ENCODE data around the gene SLC5A10.

DNA sequence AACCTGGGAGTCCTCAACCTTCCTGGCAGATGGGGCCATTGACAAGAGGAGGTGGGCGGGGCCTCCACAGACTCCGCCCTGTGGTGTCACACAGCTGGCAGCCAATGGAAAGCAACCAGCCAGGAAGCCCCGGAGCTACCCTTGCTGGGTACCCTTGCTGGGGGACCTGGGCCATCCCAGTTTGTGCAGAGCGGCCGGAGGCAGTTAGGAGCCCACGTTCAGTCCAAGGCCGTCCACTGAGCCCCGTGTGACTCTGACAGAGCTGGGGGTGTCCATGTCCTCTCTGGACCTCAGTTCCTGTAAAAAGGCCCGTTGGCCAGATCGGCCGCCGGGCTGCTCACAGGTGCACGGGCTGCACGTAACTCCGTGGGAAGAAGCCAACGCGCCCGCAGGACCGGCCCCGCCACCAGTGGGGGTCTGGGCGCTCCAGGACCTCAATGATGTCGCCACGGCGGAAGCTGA, 69.7 kb downstream of the SLC5A10 start:
- TF ChIP-seq CTCF (IDR thresholded peaks at IDR 0.05; ENCODE audit: insufficient read depth, low read length) (no peak), POLR2AphosphoS5 (IDR thresholded peaks at IDR 0.05; ENCODE audit: low read depth) (no peak), GABPA (IDR thresholded peaks at IDR 0.05; ENCODE audit: low read depth) (no peak), SPI1 (IDR thresholded peaks at IDR 0.05; ENCODE audit: borderline replicate concordance, low read depth) (no peak)
- TF ChIP-seq, protein P1, sequence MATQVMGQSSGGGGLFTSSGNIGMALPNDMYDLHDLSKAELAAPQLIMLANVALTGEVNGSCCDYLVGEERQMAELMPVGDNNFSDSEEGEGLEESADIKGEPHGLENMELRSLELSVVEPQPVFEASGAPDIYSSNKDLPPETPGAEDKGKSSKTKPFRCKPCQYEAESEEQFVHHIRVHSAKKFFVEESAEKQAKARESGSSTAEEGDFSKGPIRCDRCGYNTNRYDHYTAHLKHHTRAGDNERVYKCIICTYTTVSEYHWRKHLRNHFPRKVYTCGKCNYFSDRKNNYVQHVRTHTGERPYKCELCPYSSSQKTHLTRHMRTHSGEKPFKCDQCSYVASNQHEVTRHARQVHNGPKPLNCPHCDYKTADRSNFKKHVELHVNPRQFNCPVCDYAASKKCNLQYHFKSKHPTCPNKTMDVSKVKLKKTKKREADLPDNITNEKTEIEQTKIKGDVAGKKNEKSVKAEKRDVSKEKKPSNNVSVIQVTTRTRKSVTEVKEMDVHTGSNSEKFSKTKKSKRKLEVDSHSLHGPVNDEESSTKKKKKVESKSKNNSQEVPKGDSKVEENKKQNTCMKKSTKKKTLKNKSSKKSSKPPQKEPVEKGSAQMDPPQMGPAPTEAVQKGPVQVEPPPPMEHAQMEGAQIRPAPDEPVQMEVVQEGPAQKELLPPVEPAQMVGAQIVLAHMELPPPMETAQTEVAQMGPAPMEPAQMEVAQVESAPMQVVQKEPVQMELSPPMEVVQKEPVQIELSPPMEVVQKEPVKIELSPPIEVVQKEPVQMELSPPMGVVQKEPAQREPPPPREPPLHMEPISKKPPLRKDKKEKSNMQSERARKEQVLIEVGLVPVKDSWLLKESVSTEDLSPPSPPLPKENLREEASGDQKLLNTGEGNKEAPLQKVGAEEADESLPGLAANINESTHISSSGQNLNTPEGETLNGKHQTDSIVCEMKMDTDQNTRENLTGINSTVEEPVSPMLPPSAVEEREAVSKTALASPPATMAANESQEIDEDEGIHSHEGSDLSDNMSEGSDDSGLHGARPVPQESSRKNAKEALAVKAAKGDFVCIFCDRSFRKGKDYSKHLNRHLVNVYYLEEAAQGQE (IDR thresholded peaks at IDR 0.05; ENCODE audit: insufficient replicate concordance, low read depth): no peak
